ENCODE results near the gene ITGB4. TPM values are rescaled to one million over a fixed set of nuclear protein-coding genes. Genes with fewer than 3 reads are reported as not detected.

ITGB4 gene
- total and polyA plus RNA-seq, 4 donors = 11.1 to 47.8 (median 14.8) TPM

GRCh38 chr17:75738218-75738802 is 17.1 kb downstream of the ITGB4 start:
- Histone ChIP-seq H3K36me3 (ENCODE audit: control insufficient read depth in 4 of 4, insufficient read depth in 4 of 4, low read length in 4 of 4) (peaks cover 0 to 18% (median 0%) of the 10 kb centered on the region in 4 donors), H3K4me3 (no peak overlapping the region), H3K9me3 (ENCODE audit: control insufficient read depth in 4 of 4, insufficient read depth in 3 of 4, low read length in 3 of 4) (no peaks in the 10 kb centered on the region), H3K4me1 (ENCODE audit: control insufficient read depth in 5 of 5, insufficient read depth in 5 of 5, low read length in 5 of 5) (no peaks in the 10 kb centered on the region), H3K27ac (ENCODE audit: low read depth in 1 of 2, low read length in 1 of 2) (no peak overlapping the region), H3K27me3 (ENCODE audit: control insufficient read depth in 3 of 3, insufficient read depth in 3 of 3, low read length in 2 of 3) (no peaks in the 10 kb centered on the region), H3K9ac (ENCODE audit: insufficient read depth in 1 of 2, low read length in 2 of 2) (no peak overlapping the region)
- DNase-seq = no peak
- WGBS, 2 donors = 49 to 68% methylated on average over 14 of the region's 14 CpGs
- ATAC-seq (ENCODE audit: insufficient read depth, low FRiP score) = no peak
- no peak for TF ChIP-seq CTCF (IDR thresholded peaks at IDR 0.05; ENCODE audit: control extremely low read depth, extremely low read depth)

GRCh38 chr17:75739174-75739573 is 17.9 kb downstream of the ITGB4 start:
- no peaks in the 10 kb centered on the region for H3K4me1 ChIP-seq (ENCODE audit: control insufficient read depth in 5 of 5, insufficient read depth in 5 of 5, low read length in 5 of 5)
- H3K27ac ChIP-seq (ENCODE audit: low read depth in 1 of 2, low read length in 1 of 2) = no peak overlapping the region
- DNase-seq = no peak
- no peak overlapping the region for H3K9ac ChIP-seq (ENCODE audit: insufficient read depth in 1 of 2, low read length in 2 of 2)
- H3K4me3 ChIP-seq = no peak overlapping the region
- no peaks in the 10 kb centered on the region for H3K9me3 ChIP-seq (ENCODE audit: control insufficient read depth in 4 of 4, insufficient read depth in 3 of 4, low read length in 3 of 4)
- ATAC-seq (ENCODE audit: insufficient read depth, low FRiP score) = no peak
- TF ChIP-seq CTCF (IDR thresholded peaks at IDR 0.05; ENCODE audit: control extremely low read depth, extremely low read depth) = no peak
- peaks cover 0 to 19% (median 0%) of the 10 kb centered on the region in 4 donors for H3K36me3 ChIP-seq (ENCODE audit: control insufficient read depth in 4 of 4, insufficient read depth in 4 of 4, low read length in 4 of 4)
- WGBS, 2 donors = 93 to 97% methylated on average over 7 of the region's 7 CpGs
- no peaks in the 10 kb centered on the region for H3K27me3 ChIP-seq (ENCODE audit: control insufficient read depth in 3 of 3, insufficient read depth in 3 of 3, low read length in 2 of 3)

GRCh38 chr17:75739801-75740200 is 18.5 kb downstream of the ITGB4 start:
- H3K4me3 ChIP-seq = no peak overlapping the region
- peaks cover 0 to 19% (median 0%) of the 10 kb centered on the region in 4 donors for H3K36me3 ChIP-seq (ENCODE audit: control insufficient read depth in 4 of 4, insufficient read depth in 4 of 4, low read length in 4 of 4)
- ATAC-seq (ENCODE audit: insufficient read depth, low FRiP score) (no peak), DNase-seq (no peak)
- WGBS, 2 donors = 93 to 95% methylated on average over 14 of the region's 14 CpGs
- H3K4me1 ChIP-seq (ENCODE audit: control insufficient read depth in 5 of 5, insufficient read depth in 5 of 5, low read length in 5 of 5) = no peaks in the 10 kb centered on the region
- no peak overlapping the region for H3K27ac ChIP-seq (ENCODE audit: low read depth in 1 of 2, low read length in 1 of 2)
- no peak overlapping the region for H3K9ac ChIP-seq (ENCODE audit: insufficient read depth in 1 of 2, low read length in 2 of 2)
- no peaks in the 10 kb centered on the region for H3K27me3 ChIP-seq (ENCODE audit: control insufficient read depth in 3 of 3, insufficient read depth in 3 of 3, low read length in 2 of 3)
- TF ChIP-seq CTCF (IDR thresholded peaks at IDR 0.05; ENCODE audit: control extremely low read depth, extremely low read depth) = no peak
- H3K9me3 ChIP-seq (ENCODE audit: control insufficient read depth in 4 of 4, insufficient read depth in 3 of 4, low read length in 3 of 4) = no peaks in the 10 kb centered on the region

- ATAC-seq (ENCODE audit: insufficient read depth, low FRiP score) (no peak), DNase-seq (no peak)
- Histone ChIP-seq H3K9me3 (ENCODE audit: control insufficient read depth in 4 of 4, insufficient read depth in 3 of 4, low read length in 3 of 4) (no peaks in the 10 kb centered on the region), H3K27ac (ENCODE audit: low read depth in 1 of 2, low read length in 1 of 2) (no peak overlapping the region), H3K4me3 (no peak overlapping the region), H3K9ac (ENCODE audit: insufficient read depth in 1 of 2, low read length in 2 of 2) (no peak overlapping the region), H3K4me1 (ENCODE audit: control insufficient read depth in 5 of 5, insufficient read depth in 5 of 5, low read length in 5 of 5) (no peaks in the 10 kb centered on the region), H3K36me3 (ENCODE audit: control insufficient read depth in 4 of 4, insufficient read depth in 4 of 4, low read length in 4 of 4) (peaks cover 0 to 19% (median 0%) of the 10 kb centered on the region in 4 donors), H3K27me3 (ENCODE audit: control insufficient read depth in 3 of 3, insufficient read depth in 3 of 3, low read length in 2 of 3) (no peaks in the 10 kb centered on the region)
- WGBS, 2 donors = 94 to 98% methylated on average over 17 of the region's 17 CpGs
- no peak for TF ChIP-seq CTCF (IDR thresholded peaks at IDR 0.05; ENCODE audit: control extremely low read depth, extremely low read depth)
Measured at GRCh38 chr17:75740215-75740614, 19.0 kb downstream of the ITGB4 start.
